Choroid plexus epithelial cell (primary cell): Measurements from ENCODE around the gene PIAS1.

Experiments
- DNase-seq: peaks from one replicate; pipeline ENCODE4 v3.0.0-alpha.2; 2010; ENCODE audit warnings: low read depth
- H3K4me3 ChIP-seq: 2 replicates; pipeline ENCODE4 v1.5.1; 2011; ENCODE audit warnings: low read depth, mild to moderate bottlenecking, control low read depth, low read length, moderate library complexity
- TF ChIP-seq, protein P1 (sequence below): conservative IDR thresholded peaks from 2 replicates; pipeline ENCODE4 v1.5.1; 2011; ENCODE audit warnings: low read depth, mild to moderate bottlenecking, control low read depth, inconsistent platforms, low read length, moderate library complexity

The PIAS1 gene

DNA sequence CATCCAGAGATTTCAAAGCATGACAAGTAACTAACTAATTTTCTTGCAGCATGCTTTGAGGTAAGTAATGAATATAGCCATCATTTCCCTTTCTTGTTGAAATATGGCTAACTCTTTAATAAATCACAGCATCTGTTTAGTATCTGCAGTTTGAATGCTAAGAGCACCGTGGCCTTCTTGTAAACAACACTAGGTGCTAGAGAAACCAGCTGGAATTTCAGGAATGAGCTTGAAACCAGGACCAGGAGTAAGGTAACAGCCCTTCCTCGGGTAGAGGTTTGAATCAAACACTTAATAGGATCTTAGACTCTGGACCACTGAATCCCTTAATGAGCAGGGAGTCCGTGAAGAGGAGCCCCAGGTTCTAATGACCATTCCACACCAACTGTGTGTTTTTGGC, 137.4 kb downstream of the PIAS1 start:
- TF ChIP-seq, protein P1, sequence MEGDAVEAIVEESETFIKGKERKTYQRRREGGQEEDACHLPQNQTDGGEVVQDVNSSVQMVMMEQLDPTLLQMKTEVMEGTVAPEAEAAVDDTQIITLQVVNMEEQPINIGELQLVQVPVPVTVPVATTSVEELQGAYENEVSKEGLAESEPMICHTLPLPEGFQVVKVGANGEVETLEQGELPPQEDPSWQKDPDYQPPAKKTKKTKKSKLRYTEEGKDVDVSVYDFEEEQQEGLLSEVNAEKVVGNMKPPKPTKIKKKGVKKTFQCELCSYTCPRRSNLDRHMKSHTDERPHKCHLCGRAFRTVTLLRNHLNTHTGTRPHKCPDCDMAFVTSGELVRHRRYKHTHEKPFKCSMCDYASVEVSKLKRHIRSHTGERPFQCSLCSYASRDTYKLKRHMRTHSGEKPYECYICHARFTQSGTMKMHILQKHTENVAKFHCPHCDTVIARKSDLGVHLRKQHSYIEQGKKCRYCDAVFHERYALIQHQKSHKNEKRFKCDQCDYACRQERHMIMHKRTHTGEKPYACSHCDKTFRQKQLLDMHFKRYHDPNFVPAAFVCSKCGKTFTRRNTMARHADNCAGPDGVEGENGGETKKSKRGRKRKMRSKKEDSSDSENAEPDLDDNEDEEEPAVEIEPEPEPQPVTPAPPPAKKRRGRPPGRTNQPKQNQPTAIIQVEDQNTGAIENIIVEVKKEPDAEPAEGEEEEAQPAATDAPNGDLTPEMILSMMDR: no peak
- H3K4me3 ChIP-seq: no peak overlapping the region
- no peak for DNase-seq

DNA sequence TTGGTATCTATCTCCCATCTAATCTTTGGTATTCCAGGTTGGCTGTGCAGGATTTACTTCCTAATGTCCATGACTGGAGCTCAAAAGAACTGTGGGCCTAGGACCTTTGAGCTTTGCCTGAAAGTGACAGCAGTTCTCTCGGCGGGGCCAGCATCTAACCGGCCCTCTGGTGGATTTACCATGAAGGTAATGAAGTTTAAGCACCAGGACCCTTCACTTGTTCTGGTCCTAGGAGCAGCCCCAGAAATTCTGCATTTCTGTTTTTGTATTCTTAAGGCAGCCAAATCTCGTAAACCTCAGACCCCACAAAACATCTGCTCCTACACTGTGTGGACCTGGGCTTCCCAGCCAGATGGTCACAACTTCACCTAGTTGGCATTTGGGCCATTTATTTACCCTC, 138.0 kb downstream of the PIAS1 start:
- TF ChIP-seq, protein P1: no peak
- no peak for DNase-seq
- H3K4me3 ChIP-seq: no peak overlapping the region

GRCh38 chr15:68192804-68193486, 138.8 kb downstream of the PIAS1 start:
- H3K4me3 ChIP-seq: no peak overlapping the region
- TF ChIP-seq, protein P1: no peak
- no peak for DNase-seq

DNA sequence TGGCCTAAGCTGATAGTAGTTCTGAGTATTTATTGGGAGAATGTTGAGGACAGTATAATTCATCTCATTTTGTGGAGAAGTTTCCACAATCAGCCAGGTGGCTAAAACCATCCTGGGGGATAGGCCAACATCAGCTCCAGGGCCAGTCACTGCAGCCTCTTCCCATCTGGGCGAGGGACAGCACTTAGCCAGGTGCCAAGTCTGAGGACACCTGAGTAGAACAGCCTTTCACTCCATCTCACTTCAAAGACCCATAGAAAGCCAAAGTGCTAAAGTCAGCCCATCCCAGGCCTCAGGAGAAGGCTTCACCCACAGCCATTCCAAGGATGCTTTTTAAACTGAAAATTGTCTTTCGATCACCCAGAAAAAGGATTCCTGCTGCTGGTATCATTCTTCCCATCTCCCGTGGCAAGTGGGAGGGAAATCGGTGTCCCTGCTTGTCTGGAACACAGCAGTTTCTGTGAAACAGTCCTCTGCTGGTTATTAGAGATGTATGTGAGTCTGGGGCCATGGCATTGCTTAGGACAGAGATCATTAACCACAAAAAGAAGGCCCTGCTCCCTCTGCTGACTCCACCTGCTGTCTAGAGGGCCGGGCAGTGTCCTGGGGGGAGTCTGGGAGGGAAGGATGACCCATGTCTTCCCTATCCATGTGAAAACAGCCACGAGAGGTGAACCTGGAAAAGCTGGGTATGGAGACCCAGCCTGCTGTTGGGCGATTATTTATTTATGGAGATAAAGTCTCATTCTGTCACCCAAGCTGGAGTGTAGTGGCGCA, 141.4 kb downstream of the PIAS1 start:
- TF ChIP-seq, protein P1: no peak
- H3K4me3 ChIP-seq: no peak overlapping the region
- no peak for DNase-seq

DNA sequence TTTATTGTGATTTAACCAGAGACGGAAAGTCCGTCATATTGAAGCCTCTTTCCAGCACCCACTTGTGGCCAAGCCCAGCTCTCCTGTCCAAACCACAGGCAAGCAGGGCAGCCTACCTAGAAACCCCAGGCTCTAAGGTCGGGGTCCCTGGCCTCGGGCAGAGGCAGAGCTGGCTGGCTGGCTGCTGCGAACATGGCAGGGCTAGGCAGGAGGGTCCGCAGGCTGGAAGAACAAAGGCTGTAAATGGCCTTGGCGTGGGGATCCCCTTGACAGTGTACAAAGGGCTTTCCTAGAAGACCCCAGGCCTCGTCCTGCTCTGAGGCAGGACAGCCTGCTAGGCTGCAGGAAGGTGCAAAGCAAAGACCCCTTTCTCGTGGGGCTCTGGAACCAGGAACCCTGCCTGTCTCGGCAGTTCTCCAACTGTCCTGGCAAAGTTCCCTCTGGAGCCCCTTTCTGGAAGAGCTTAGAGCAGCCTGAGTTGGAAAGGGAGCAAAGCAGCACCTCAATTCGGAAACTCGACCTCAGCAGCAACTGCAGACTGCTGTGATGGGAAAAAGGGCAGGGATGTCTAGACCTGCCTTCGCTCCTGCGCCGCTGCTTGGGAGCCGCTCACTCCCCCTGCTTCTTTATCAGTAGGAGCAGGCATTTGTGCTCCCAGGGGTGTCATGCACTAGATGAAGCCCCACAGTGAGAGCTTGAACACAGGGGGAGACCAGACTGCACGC, 142.5 kb downstream of the PIAS1 start:
- TF ChIP-seq, protein P1: no peak
- H3K4me3 ChIP-seq: no peak overlapping the region
- no peak for DNase-seq

DNA sequence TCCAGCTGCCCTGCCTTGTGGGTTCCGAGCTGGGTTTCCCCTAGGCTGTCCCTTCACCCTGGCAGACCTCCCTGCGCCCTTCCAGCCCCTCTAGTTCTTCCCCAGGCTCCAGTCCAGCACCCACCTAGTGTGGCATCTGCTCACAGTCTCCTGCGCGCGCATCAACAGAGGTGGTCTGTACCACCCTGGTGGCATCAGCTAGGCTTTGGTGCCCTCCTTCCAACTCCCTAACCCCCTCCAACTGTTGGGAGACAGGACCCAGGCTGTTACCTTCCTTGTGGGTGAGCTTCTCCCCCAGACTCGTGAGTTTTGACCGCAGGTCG, 143.0 kb downstream of the PIAS1 start:
- TF ChIP-seq, protein P1: no peak
- DNase-seq: no peak
- H3K4me3 ChIP-seq: no peak overlapping the region
